Measurements from ENCODE around the gene SRD5A3.

SRD5A3 gene

DNA sequence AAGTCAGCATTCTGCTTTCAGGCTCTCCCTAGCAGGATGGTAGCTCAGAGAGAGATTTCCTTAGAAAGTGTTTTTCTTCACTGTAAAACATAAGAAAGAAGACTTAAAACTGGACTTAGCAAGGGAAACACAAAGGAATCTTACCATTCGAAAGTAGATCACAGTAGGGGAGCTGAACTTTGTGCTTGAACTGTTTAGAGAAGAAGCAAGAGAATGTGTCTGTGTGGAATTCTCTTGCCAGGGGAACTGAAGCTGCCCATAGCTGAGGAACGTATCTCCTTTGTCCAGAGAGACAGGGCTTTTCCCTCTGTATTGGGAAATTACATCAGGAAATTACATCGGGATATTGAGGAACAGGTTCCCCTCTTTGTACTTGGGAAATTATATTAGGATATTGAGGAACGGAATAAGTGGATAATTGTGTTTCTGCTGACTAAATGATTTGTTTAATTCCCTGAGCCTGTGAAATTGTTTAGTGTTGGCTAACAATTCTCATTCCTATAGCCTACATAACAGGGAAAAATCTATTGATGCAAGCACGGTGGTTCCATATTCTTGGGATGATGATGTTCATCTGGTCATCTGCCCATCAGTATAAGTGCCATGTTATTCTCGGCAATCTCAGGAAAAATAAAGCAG is 21.2 kb downstream of the SRD5A3 start:
- no peak for DNase-seq (ENCODE audit: extremely low spot score)
- ChIA-PET POLR2A (no interaction called here), CTCF (interaction anchor here (0.8 to 3.6 kb wide), 5 partner anchors 11 to 183 kb away, joined by 3 to 16 read pairs (median 3); partner anchors contain the start of gene SRD5A3)
- TF ChIP-seq, protein P1, sequence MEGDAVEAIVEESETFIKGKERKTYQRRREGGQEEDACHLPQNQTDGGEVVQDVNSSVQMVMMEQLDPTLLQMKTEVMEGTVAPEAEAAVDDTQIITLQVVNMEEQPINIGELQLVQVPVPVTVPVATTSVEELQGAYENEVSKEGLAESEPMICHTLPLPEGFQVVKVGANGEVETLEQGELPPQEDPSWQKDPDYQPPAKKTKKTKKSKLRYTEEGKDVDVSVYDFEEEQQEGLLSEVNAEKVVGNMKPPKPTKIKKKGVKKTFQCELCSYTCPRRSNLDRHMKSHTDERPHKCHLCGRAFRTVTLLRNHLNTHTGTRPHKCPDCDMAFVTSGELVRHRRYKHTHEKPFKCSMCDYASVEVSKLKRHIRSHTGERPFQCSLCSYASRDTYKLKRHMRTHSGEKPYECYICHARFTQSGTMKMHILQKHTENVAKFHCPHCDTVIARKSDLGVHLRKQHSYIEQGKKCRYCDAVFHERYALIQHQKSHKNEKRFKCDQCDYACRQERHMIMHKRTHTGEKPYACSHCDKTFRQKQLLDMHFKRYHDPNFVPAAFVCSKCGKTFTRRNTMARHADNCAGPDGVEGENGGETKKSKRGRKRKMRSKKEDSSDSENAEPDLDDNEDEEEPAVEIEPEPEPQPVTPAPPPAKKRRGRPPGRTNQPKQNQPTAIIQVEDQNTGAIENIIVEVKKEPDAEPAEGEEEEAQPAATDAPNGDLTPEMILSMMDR (IDR thresholded peaks at IDR 0.05; ENCODE audit: control extremely low read depth, extremely low read depth, low read depth, missing control alignments), result no peak

DNA sequence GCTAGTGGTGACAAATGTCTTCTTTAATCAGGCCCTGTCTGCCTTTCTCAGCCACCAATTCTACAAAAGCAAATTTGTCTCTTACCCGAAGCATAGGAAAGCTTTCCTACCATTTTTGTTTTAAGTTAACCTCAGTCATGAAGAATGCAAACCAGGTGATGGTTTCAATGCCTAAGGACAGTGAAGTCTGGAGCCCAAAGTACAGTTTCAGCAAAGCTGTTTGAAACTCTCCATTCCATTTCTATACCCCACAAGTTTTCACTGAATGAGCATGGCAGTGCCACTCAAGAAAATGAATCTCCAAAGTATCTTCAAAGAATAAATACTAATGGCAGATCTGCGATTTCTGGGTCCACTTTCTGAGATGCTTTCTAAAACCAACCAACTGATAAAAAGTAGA is 23.9 kb downstream of the SRD5A3 start:
- ChIA-PET POLR2A (interaction anchor here (0.6 kb wide), 1 partner anchor 26 kb away, joined by 4 read pairs; no protein-coding TSS in a partner anchor), CTCF (interaction anchor here (1.1 kb wide), 1 partner anchor 25 kb away, joined by 4 read pairs; no protein-coding TSS in a partner anchor)
- TF ChIP-seq, protein P1 (IDR thresholded peaks at IDR 0.05; ENCODE audit: control extremely low read depth, extremely low read depth, low read depth, missing control alignments), result no peak
- no peak for DNase-seq (ENCODE audit: extremely low spot score)

DNA sequence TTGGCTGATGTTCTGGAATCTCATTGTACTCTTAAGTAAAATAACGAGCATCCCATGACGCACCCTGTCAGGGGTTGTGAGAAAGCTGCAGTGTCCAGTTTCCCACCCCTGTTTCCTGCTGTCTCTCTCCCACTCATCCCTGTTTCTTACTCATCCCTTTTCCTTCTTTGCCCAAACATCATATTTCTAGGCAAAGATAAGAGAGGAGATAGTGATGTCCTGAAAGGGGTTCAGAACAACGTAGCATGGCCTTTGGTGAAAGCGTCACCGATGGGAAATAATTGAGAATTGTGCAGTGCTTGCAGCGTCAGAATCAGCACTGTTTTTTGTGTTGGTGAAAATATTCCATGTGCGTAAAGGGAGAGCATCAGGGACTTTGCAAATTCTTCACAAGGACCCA is 26.2 kb downstream of the SRD5A3 start:
- POLR2A ChIA-PET, result no interaction called here

DNA sequence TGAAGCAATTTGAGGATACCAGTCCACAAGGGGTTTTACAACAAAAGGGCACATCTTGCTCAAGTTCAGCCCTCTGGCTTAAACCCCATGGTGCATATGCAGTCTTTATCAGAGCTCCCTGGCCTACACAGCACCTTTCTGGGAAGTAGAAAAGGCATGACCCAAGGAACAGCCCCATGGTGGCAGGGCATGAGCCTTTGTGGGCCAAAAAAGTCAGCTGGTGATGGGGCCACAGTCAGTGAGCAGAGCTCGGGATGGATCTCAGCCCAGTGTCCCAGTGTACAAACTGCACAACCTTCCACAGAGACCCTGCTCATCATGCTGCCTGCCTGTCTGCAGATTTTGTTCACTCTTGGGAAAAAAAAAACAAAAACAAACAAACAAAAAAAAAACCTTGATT is 27.4 kb downstream of the SRD5A3 start:
- TF ChIP-seq, protein P1 (IDR thresholded peaks at IDR 0.05; ENCODE audit: control extremely low read depth, extremely low read depth, low read depth, missing control alignments), result no peak
- ChIA-PET POLR2A (no interaction called here), CTCF (interaction anchor here (1.4 kb wide), 2 partner anchors 10 to 28 kb away, joined by 3 to 4 read pairs; partner anchors contain the start of gene SRD5A3)
- DNase-seq (ENCODE audit: extremely low spot score), result no peak

More for the DNA sequence above, 26.2 kb downstream of the SRD5A3 start:
- TF ChIP-seq, protein P1 (IDR thresholded peaks at IDR 0.05; ENCODE audit: control extremely low read depth, extremely low read depth, low read depth, missing control alignments), result no peak
- CTCF ChIA-PET, result interaction anchor here (1.4 kb wide), 2 partner anchors 8 to 25 kb away, joined by 3 to 4 read pairs; no protein-coding TSS in a partner anchor
- no peak for DNase-seq (ENCODE audit: extremely low spot score)

DNA sequence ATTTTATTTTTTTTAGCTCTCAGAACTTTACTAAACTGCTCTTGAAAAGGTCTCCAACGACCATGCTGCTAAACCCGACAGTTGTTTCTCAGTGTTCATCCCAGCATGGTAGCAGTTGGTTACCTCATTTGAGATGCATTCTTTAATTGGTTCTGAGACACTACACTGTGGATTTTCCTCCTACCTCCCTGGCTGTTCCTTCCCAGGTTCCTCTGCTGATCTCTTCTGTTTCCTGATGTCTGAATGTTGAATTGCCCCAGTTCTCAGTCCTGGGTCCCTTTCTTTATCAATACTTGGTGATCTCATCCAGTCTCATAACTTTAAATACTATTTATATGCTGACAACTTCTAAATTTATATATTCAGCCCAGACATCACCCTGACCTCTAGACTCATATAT is 30.7 kb downstream of the SRD5A3 start:
- TF ChIP-seq, protein P1 (IDR thresholded peaks at IDR 0.05; ENCODE audit: control extremely low read depth, extremely low read depth, low read depth, missing control alignments), result no peak
- CTCF ChIA-PET, result interaction anchor here (1.0 to 1.3 kb wide), 3 partner anchors 8 to 12 kb away, joined by 3 to 4 read pairs (median 3); no protein-coding TSS in a partner anchor
- no peak for DNase-seq (ENCODE audit: extremely low spot score)
- POLR2A ChIA-PET, result no interaction called here

DNA sequence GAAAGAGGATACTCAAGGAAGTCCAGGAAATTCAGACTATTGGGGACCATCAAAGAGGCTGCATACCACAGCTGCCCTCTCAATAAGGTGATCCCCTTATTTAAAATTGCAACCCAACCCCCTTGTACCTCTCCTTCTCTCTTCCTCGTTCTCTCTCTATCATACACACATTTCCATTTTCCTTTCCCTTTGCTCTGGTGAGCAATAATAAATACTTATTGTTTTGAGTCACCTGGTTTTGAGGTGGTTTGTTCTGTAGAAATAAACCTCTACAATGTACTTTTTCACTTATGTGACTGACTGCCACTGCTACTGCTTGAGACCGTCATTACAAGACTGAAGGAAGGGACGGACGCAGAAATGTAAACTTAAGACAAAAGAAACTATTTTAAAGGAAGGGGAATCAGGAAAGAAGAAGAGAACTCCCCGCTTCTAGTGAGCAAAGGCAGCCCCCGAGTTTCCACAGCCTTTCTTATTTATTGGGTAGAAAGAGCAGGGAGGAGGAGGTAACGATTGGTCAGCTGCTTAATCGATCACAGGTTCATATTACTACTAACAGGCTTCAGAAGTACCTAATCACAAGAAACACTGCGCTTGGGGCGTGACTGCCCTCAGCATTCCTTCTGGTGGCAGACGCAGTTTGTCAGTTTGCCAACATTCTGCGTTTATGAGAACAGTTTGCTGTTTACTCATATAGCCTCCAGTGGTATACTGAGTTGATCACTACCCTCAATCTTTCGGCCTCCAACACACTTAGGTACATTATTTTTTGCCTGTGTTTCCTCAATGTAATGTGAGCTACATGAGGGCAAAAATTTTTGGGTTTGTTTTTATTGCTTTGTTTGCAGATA is 32.8 kb downstream of the SRD5A3 start:
- ChIA-PET POLR2A (no interaction called here), CTCF (no interaction called here)
- TF ChIP-seq, protein P1 (IDR thresholded peaks at IDR 0.05; ENCODE audit: control extremely low read depth, extremely low read depth, low read depth, missing control alignments), result no peak
- DNase-seq (ENCODE audit: extremely low spot score), result no peak
